Activated B cell treated with CpG ODN at 0.5 μM for 24 hours (primary cell): ENCODE data around the gene PEDS1. TPM values are rescaled to one million over a fixed set of nuclear protein-coding genes. Genes with fewer than 3 reads are reported as not detected.
"Not testable (repeated sequence)": the region's sequence is repeated elsewhere in the genome, so short reads cannot be mapped to it uniquely, and the experiment has no call there.

Source experiments
- ATAC-seq: fragments of 200-7000 bp; cut with Tn5 transposase; one replicate; pipeline ENCODE4 v1.10.0; 2021; ENCODE audit warnings: low read depth, mild to moderate bottlenecking, moderate library complexity
- CTCF ChIA-PET: fragments of 350-600 bp; sonication (Branson Sonifier 250); formaldehyde crosslinking; loops from one replicate; lab custom pipeline; 2021; ENCODE audit warnings: antibody characterized with exemption; lab: Charles Lee
- POLR2A ChIA-PET: fragments of 350-600 bp; sonication (Branson Sonifier 250); formaldehyde crosslinking; loops from one replicate; lab custom pipeline; 2021; ENCODE audit warnings: antibody characterized with exemption; lab: Charles Lee
- DNase-seq: peaks from one replicate; pipeline ENCODE4 v3.0.0; 2022
- H3K27ac Mint-ChIP-seq: one replicate; pipeline ENCODE4 v1.8.0; 2020; ENCODE audit warnings: mixed read lengths
- H3K27me3 Mint-ChIP-seq: one replicate; pipeline ENCODE4 v1.8.0; 2021; ENCODE audit warnings: mixed read lengths
- H3K36me3 Mint-ChIP-seq: one replicate; pipeline ENCODE4 v1.8.0; 2021; ENCODE audit warnings: low read depth, mixed read lengths
- H3K4me1 Mint-ChIP-seq: one replicate; pipeline ENCODE4 v1.8.0; 2021; ENCODE audit warnings: mixed read lengths
- H3K4me3 Mint-ChIP-seq: one replicate; pipeline ENCODE4 v1.8.0; 2020; ENCODE audit warnings: mild to moderate bottlenecking, mixed read lengths
- H3K9me3 Mint-ChIP-seq: one replicate; pipeline ENCODE4 v1.8.0; 2020; ENCODE audit warnings: mixed read lengths
- CTCF ChIP-seq: fragments of 200-600 bp; IDR thresholded peaks from one replicate; pipeline ENCODE4 v1.8.0; 2022; ENCODE audit warnings: antibody characterized with exemption, mild to moderate bottlenecking
- intact Hi-C: fragments of 100-400 bp; cut with micrococcal nuclease; formaldehyde crosslinking; loops from one replicate; pipeline ENCODE4 v1.15.1; 2024
- total RNA-seq: library from RNA; stranded (reverse); gene quantifications from 2 replicates; pipeline ENCODE4 v1.2.3, GENCODE V29; 2022

Gene PEDS1
- total RNA-seq, 1 donor from 2014 or later: 9.8 TPM

- peak; percentile 66 for DNase-seq
- POLR2A ChIA-PET: interaction anchor here (0.7 to 1.7 kb wide), 7 partner anchors 12 to 153 kb away, joined by 3 to 10 read pairs (median 4); partner anchors contain the start of genes CEBPB and PEDS1
- CTCF ChIA-PET: interaction anchor here (0.8 to 8.3 kb wide), 10 partner anchors 11 to 187 kb away, joined by 3 to 134 read pairs (median 6); partner anchors contain the start of gene PEDS1
- Mint-ChIP-seq H3K36me3 (no peaks in the 10 kb centered on the region), H3K4me3 (peak overlapping the region; percentile 68), H3K27ac (peak overlapping the region; percentile 61), H3K9me3 (peaks cover 2% of the 10 kb centered on the region), H3K27me3 (peaks cover 6% of the 10 kb centered on the region), H3K4me1 (peaks cover 14% of the 10 kb centered on the region)
- no peak for TF ChIP-seq CTCF
- peak; percentile 99 for ATAC-seq
- intact Hi-C loops: loop anchor here (1.0 kb wide), 2 partner anchors 13 to 50 kb away; partner anchors contain the start of gene PEDS1
Observed at GRCh38 chr20:50165684-50166554, 12.4 kb upstream of the PEDS1 start.

- no peak overlapping the region for H3K4me3 Mint-ChIP-seq
- intact Hi-C loops: no loop called here
- ChIA-PET POLR2A (no interaction called here), CTCF (no interaction called here)
- ATAC-seq: no peak
- H3K36me3 Mint-ChIP-seq: no peaks in the 10 kb centered on the region
- no peaks in the 10 kb centered on the region for H3K27me3 Mint-ChIP-seq
- H3K27ac Mint-ChIP-seq: no peak overlapping the region
- H3K4me1 Mint-ChIP-seq: peaks cover 10% of the 10 kb centered on the region
- no peaks in the 10 kb centered on the region for H3K9me3 Mint-ChIP-seq
- no peak for TF ChIP-seq CTCF
- DNase-seq: no peak
Observed at GRCh38 chr20:50163570-50164317, 10.2 kb upstream of the PEDS1 start.

GRCh38 chr20:50161494-50161893, 8.0 kb upstream of the PEDS1 start:
- H3K27me3 Mint-ChIP-seq, H3K36me3 Mint-ChIP-seq, intact Hi-C loops, H3K9me3 Mint-ChIP-seq, POLR2A ChIA-PET, DNase-seq, H3K4me3 Mint-ChIP-seq, CTCF ChIA-PET, ATAC-seq, H3K4me1 Mint-ChIP-seq: not testable (repeated sequence)
- peak overlapping the region; percentile 14 for H3K27ac Mint-ChIP-seq

- no peak for TF ChIP-seq CTCF
- H3K4me1 Mint-ChIP-seq: peaks cover 41% of the 10 kb centered on the region
- intact Hi-C loops: loop anchor here (1.0 kb wide), 2 partner anchors 13 to 40 kb away; partner anchors contain the start of gene UBE2V1
- DNase-seq (no peak), ATAC-seq (no peak)
- H3K9me3 Mint-ChIP-seq: no peaks in the 10 kb centered on the region
- peaks cover 16% of the 10 kb centered on the region for H3K36me3 Mint-ChIP-seq
- peak overlapping the region; percentile 85 for H3K4me3 Mint-ChIP-seq
- POLR2A ChIA-PET: interaction anchor here (0.7 to 2.6 kb wide), 11 partner anchors 9 to 340 kb away, joined by 3 to 15 read pairs (median 10); partner anchors contain the start of genes RNF114 and UBE2V1
- H3K27me3 Mint-ChIP-seq: no peaks in the 10 kb centered on the region
- CTCF ChIA-PET: interaction anchor here (0.7 to 3.1 kb wide), 8 partner anchors 9 to 82 kb away, joined by 3 to 29 read pairs (median 7); no protein-coding TSS in a partner anchor
- peak overlapping the region; percentile 59 for H3K27ac Mint-ChIP-seq
Observed at GRCh38 chr20:50153153-50153499, 397 bp downstream of the PEDS1 start.

- DNase-seq: no peak
- Mint-ChIP-seq H3K36me3 (peaks cover 16% of the 10 kb centered on the region), H3K4me1 (peaks cover 45% of the 10 kb centered on the region), H3K9me3 (no peaks in the 10 kb centered on the region), H3K27me3 (no peaks in the 10 kb centered on the region), H3K27ac (peak overlapping the region; percentile 59), H3K4me3 (peak overlapping the region; percentile 85)
- intact Hi-C loops: loop anchor here (1.0 kb wide), 2 partner anchors 14 to 39 kb away; partner anchors contain the start of gene UBE2V1
- no peak for TF ChIP-seq CTCF
- ATAC-seq: no peak
- POLR2A ChIA-PET: interaction anchor here (0.6 to 2.6 kb wide), 8 partner anchors 8 to 577 kb away, joined by 3 to 15 read pairs (median 10); partner anchors contain the start of genes RNF114 and UBE2V1
- CTCF ChIA-PET: interaction anchor here (0.7 to 3.1 kb wide), 5 partner anchors 8 to 81 kb away, joined by 3 to 29 read pairs (median 7); no protein-coding TSS in a partner anchor
Observed at GRCh38 chr20:50152394-50153152, 950 bp downstream of the PEDS1 start.
